Measurements from ENCODE around the gene KCNIP1.

Gene KCNIP1

GRCh38 chr5:170716396-170716795, 212.6 kb downstream of the KCNIP1 start:
- Histone ChIP-seq H3K27ac (ENCODE audit: low read depth in 2 of 2, low read length in 2 of 2) (no peak overlapping the region), H3K9me3 (ENCODE audit: control insufficient read depth in 2 of 2, low read length in 2 of 2) (no peaks in the 10 kb centered on the region), H3K9ac (ENCODE audit: low read depth in 1 of 2, low read length in 2 of 2) (no peak overlapping the region), H3K4me1 (ENCODE audit: control insufficient read depth in 2 of 2, insufficient read depth in 2 of 2, low read length in 2 of 2) (no peaks in the 10 kb centered on the region), H3K36me3 (ENCODE audit: control insufficient read depth in 2 of 2, insufficient read depth in 2 of 2, low read length in 2 of 2) (no peaks in the 10 kb centered on the region), H3K27me3 (ENCODE audit: control insufficient read depth in 2 of 2, insufficient read depth in 2 of 2, low read length in 2 of 2) (peaks cover 0 to 5% of the 10 kb centered on the region in 2 donors), H3K4me3 (ENCODE audit: low read length in 2 of 2) (no peak overlapping the region)

DNA sequence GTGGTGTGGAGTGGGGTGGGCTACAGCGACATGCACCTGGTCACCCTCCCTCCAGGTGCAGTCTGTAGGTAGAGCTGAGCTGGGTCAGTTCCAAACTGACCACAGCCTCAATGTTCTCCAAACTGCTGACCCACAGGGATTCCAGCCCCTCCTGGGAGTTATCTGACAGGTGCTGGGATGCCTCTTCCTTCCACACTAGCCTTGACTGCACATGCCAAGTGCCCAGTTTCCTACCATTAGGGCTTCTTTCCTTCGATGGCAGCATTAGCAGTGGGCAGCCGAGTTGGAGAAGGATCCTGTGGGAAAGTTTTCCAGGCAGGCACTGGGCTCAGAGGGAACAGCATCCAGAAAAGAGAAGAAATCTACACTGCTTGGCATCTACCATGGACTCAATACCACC, 215.7 kb downstream of the KCNIP1 start:
- no peak overlapping the region for H3K9ac ChIP-seq (ENCODE audit: low read depth in 1 of 2, low read length in 2 of 2)
- H3K27me3 ChIP-seq (ENCODE audit: control insufficient read depth in 2 of 2, insufficient read depth in 2 of 2, low read length in 2 of 2), result peaks cover 0 to 5% of the 10 kb centered on the region in 2 donors
- H3K27ac ChIP-seq (ENCODE audit: low read depth in 2 of 2, low read length in 2 of 2), result no peak overlapping the region
- H3K9me3 ChIP-seq (ENCODE audit: control insufficient read depth in 2 of 2, low read length in 2 of 2), result no peaks in the 10 kb centered on the region
- H3K4me3 ChIP-seq (ENCODE audit: low read length in 2 of 2), result no peak overlapping the region
- no peaks in the 10 kb centered on the region for H3K4me1 ChIP-seq (ENCODE audit: control insufficient read depth in 2 of 2, insufficient read depth in 2 of 2, low read length in 2 of 2)
- no peaks in the 10 kb centered on the region for H3K36me3 ChIP-seq (ENCODE audit: control insufficient read depth in 2 of 2, insufficient read depth in 2 of 2, low read length in 2 of 2)

DNA sequence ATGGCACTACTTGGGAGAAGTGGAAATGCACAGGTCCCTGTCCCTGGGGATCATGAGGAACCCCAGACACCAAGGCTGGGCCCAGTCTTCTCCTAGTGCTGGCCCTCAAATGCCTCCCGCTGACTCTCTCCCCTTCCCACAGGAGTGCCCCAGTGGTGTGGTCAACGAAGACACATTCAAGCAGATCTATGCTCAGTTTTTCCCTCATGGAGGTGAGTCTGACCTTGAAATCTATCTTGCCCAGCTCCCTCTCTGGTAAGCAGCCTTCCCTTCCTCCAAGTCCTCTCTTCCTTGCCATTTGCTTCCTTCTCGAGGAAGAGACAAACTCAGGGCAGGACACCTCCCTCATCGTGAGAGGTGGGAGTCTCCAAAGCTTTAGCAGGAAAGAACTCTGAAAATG, 216.4 kb downstream of the KCNIP1 start:
- H3K27ac ChIP-seq (ENCODE audit: low read depth in 2 of 2, low read length in 2 of 2), result no peak overlapping the region
- H3K9me3 ChIP-seq (ENCODE audit: control insufficient read depth in 2 of 2, low read length in 2 of 2), result no peaks in the 10 kb centered on the region
- no peaks in the 10 kb centered on the region for H3K4me1 ChIP-seq (ENCODE audit: control insufficient read depth in 2 of 2, insufficient read depth in 2 of 2, low read length in 2 of 2)
- H3K9ac ChIP-seq (ENCODE audit: low read depth in 1 of 2, low read length in 2 of 2), result no peak overlapping the region
- no peaks in the 10 kb centered on the region for H3K36me3 ChIP-seq (ENCODE audit: control insufficient read depth in 2 of 2, insufficient read depth in 2 of 2, low read length in 2 of 2)
- peaks cover 0 to 5% of the 10 kb centered on the region in 2 donors for H3K27me3 ChIP-seq (ENCODE audit: control insufficient read depth in 2 of 2, insufficient read depth in 2 of 2, low read length in 2 of 2)
- no peak overlapping the region for H3K4me3 ChIP-seq (ENCODE audit: low read length in 2 of 2)

DNA sequence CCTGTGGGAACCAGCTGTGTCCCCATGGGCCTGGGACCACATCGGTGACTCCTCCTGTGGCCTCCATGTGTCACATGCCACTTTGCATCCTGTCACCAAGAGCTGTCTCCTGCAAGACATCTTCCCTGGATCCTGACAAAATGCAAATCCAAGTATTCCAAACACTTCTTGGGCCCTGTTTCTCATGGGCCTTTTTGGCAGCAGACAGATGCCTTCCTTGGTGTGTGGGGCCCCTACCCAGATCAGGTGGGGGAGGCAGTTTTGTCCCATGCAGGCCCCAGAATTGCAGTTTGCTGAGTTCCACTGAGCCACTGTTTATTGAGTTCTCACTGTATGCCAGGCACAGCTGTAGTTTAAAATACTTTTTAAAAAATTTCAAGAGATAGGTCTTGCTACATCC, 217.2 kb downstream of the KCNIP1 start:
- Histone ChIP-seq H3K27ac (ENCODE audit: low read depth in 2 of 2, low read length in 2 of 2) (no peak overlapping the region), H3K36me3 (ENCODE audit: control insufficient read depth in 2 of 2, insufficient read depth in 2 of 2, low read length in 2 of 2) (no peaks in the 10 kb centered on the region), H3K9ac (ENCODE audit: low read depth in 1 of 2, low read length in 2 of 2) (no peak overlapping the region), H3K9me3 (ENCODE audit: control insufficient read depth in 2 of 2, low read length in 2 of 2) (no peaks in the 10 kb centered on the region), H3K4me3 (ENCODE audit: low read length in 2 of 2) (no peak overlapping the region), H3K27me3 (ENCODE audit: control insufficient read depth in 2 of 2, insufficient read depth in 2 of 2, low read length in 2 of 2) (peaks cover 0 to 5% of the 10 kb centered on the region in 2 donors), H3K4me1 (ENCODE audit: control insufficient read depth in 2 of 2, insufficient read depth in 2 of 2, low read length in 2 of 2) (no peaks in the 10 kb centered on the region)

GRCh38 chr5:170721681-170722080, 217.9 kb downstream of the KCNIP1 start:
- Histone ChIP-seq H3K9me3 (ENCODE audit: control insufficient read depth in 2 of 2, low read length in 2 of 2) (no peaks in the 10 kb centered on the region), H3K4me1 (ENCODE audit: control insufficient read depth in 2 of 2, insufficient read depth in 2 of 2, low read length in 2 of 2) (no peaks in the 10 kb centered on the region), H3K9ac (ENCODE audit: low read depth in 1 of 2, low read length in 2 of 2) (no peak overlapping the region), H3K27ac (ENCODE audit: low read depth in 2 of 2, low read length in 2 of 2) (no peak overlapping the region), H3K36me3 (ENCODE audit: control insufficient read depth in 2 of 2, insufficient read depth in 2 of 2, low read length in 2 of 2) (no peaks in the 10 kb centered on the region), H3K27me3 (ENCODE audit: control insufficient read depth in 2 of 2, insufficient read depth in 2 of 2, low read length in 2 of 2) (peaks cover 0 to 5% of the 10 kb centered on the region in 2 donors), H3K4me3 (ENCODE audit: low read length in 2 of 2) (no peak overlapping the region)

DNA sequence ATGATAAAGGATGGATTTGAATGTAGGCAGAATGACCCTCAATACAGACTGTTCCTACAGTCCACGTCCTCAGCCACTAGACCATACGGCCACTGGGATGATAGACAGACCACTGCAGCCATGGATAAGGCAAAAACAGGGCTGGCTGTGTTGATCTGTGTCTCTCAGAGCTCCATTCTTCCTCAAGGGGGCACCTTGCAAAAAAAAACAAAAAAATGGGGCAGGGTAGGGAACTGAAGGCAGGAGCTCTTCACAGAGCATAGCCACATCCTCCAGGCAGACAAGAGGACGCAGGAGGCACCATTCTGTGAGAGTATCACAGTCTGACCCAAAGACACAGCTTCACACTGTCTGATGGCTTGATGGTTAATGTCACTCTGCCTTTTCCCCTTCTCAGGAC, 218.5 kb downstream of the KCNIP1 start:
- peaks cover 0 to 5% of the 10 kb centered on the region in 2 donors for H3K27me3 ChIP-seq (ENCODE audit: control insufficient read depth in 2 of 2, insufficient read depth in 2 of 2, low read length in 2 of 2)
- H3K36me3 ChIP-seq (ENCODE audit: control insufficient read depth in 2 of 2, insufficient read depth in 2 of 2, low read length in 2 of 2), result no peaks in the 10 kb centered on the region
- no peak overlapping the region for H3K4me3 ChIP-seq (ENCODE audit: low read length in 2 of 2)
- H3K27ac ChIP-seq (ENCODE audit: low read depth in 2 of 2, low read length in 2 of 2), result no peak overlapping the region
- H3K9me3 ChIP-seq (ENCODE audit: control insufficient read depth in 2 of 2, low read length in 2 of 2), result no peaks in the 10 kb centered on the region
- H3K9ac ChIP-seq (ENCODE audit: low read depth in 1 of 2, low read length in 2 of 2), result no peak overlapping the region
- H3K4me1 ChIP-seq (ENCODE audit: control insufficient read depth in 2 of 2, insufficient read depth in 2 of 2, low read length in 2 of 2), result no peaks in the 10 kb centered on the region

DNA sequence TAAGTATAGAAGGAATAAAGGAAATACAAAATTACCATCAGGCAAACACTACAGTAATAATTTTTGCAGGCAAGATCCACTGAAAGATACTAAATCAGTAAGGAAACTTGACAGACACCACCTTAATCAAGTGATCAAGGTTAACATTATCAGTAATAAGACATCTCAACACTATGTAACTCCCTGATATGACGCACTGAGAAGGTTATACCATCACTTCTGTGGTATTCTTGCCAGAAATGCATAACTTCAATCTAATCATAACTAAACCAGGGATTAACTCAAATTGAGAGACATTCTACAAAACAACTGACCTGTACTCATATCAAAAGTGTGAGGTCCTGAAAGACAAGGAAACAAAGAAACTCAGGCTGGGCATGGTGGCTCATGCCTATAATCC, 227.2 kb downstream of the KCNIP1 start:
- no peak overlapping the region for H3K9ac ChIP-seq (ENCODE audit: low read depth in 1 of 2, low read length in 2 of 2)
- no peak overlapping the region for H3K27ac ChIP-seq (ENCODE audit: low read depth in 2 of 2, low read length in 2 of 2)
- peaks cover 0 to 2% of the 10 kb centered on the region in 2 donors for H3K27me3 ChIP-seq (ENCODE audit: control insufficient read depth in 2 of 2, insufficient read depth in 2 of 2, low read length in 2 of 2)
- H3K4me1 ChIP-seq (ENCODE audit: control insufficient read depth in 2 of 2, insufficient read depth in 2 of 2, low read length in 2 of 2), result no peaks in the 10 kb centered on the region
- no peaks in the 10 kb centered on the region for H3K36me3 ChIP-seq (ENCODE audit: control insufficient read depth in 2 of 2, insufficient read depth in 2 of 2, low read length in 2 of 2)
- peaks cover 0 to 2% of the 10 kb centered on the region in 2 donors for H3K9me3 ChIP-seq (ENCODE audit: control insufficient read depth in 2 of 2, low read length in 2 of 2)
- no peak overlapping the region for H3K4me3 ChIP-seq (ENCODE audit: low read length in 2 of 2)

DNA sequence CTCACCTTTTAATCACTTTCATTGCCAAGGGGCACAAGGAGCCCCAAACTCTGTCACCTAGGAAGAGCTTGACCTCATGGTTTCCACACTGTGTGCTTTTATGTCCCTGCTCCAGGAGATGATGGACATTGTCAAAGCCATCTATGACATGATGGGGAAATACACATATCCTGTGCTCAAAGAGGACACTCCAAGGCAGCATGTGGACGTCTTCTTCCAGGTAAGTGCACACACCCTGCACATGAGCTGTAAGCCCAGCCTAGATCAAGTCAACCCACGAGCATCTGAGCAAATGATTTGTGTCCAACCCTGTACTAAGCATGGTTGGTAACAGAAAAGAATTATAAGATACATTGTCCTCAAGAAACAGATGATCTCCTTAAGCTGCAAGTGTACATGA, 228.9 kb downstream of the KCNIP1 start:
- no peak overlapping the region for H3K9ac ChIP-seq (ENCODE audit: low read depth in 1 of 2, low read length in 2 of 2)
- H3K4me3 ChIP-seq (ENCODE audit: low read length in 2 of 2), result no peak overlapping the region
- H3K27ac ChIP-seq (ENCODE audit: low read depth in 2 of 2, low read length in 2 of 2), result no peak overlapping the region
- H3K36me3 ChIP-seq (ENCODE audit: control insufficient read depth in 2 of 2, insufficient read depth in 2 of 2, low read length in 2 of 2), result no peaks in the 10 kb centered on the region
- H3K27me3 ChIP-seq (ENCODE audit: control insufficient read depth in 2 of 2, insufficient read depth in 2 of 2, low read length in 2 of 2), result peaks cover 0 to 4% of the 10 kb centered on the region in 2 donors
- H3K4me1 ChIP-seq (ENCODE audit: control insufficient read depth in 2 of 2, insufficient read depth in 2 of 2, low read length in 2 of 2), result no peaks in the 10 kb centered on the region
- peaks cover 0 to 2% of the 10 kb centered on the region in 2 donors for H3K9me3 ChIP-seq (ENCODE audit: control insufficient read depth in 2 of 2, low read length in 2 of 2)

GRCh38 chr5:170736966-170737365, 233.1 kb downstream of the KCNIP1 start:
- no peaks in the 10 kb centered on the region for H3K4me1 ChIP-seq (ENCODE audit: control insufficient read depth in 2 of 2, insufficient read depth in 2 of 2, low read length in 2 of 2)
- no peaks in the 10 kb centered on the region for H3K36me3 ChIP-seq (ENCODE audit: control insufficient read depth in 2 of 2, insufficient read depth in 2 of 2, low read length in 2 of 2)
- H3K27me3 ChIP-seq (ENCODE audit: control insufficient read depth in 2 of 2, insufficient read depth in 2 of 2, low read length in 2 of 2), result peaks cover 0 to 4% of the 10 kb centered on the region in 2 donors
- peaks cover 0 to 2% of the 10 kb centered on the region in 2 donors for H3K9me3 ChIP-seq (ENCODE audit: control insufficient read depth in 2 of 2, low read length in 2 of 2)
- H3K4me3 ChIP-seq (ENCODE audit: low read length in 2 of 2), result no peak overlapping the region
- no peak overlapping the region for H3K27ac ChIP-seq (ENCODE audit: low read depth in 2 of 2, low read length in 2 of 2)
- no peak overlapping the region for H3K9ac ChIP-seq (ENCODE audit: low read depth in 1 of 2, low read length in 2 of 2)

GRCh38 chr5:170737591-170737990, 233.8 kb downstream of the KCNIP1 start:
- Histone ChIP-seq H3K27ac (ENCODE audit: low read depth in 2 of 2, low read length in 2 of 2) (no peak overlapping the region), H3K9me3 (ENCODE audit: control insufficient read depth in 2 of 2, low read length in 2 of 2) (peaks cover 0 to 2% of the 10 kb centered on the region in 2 donors), H3K4me1 (ENCODE audit: control insufficient read depth in 2 of 2, insufficient read depth in 2 of 2, low read length in 2 of 2) (no peaks in the 10 kb centered on the region), H3K4me3 (ENCODE audit: low read length in 2 of 2) (no peak overlapping the region), H3K9ac (ENCODE audit: low read depth in 1 of 2, low read length in 2 of 2) (no peak overlapping the region), H3K36me3 (ENCODE audit: control insufficient read depth in 2 of 2, insufficient read depth in 2 of 2, low read length in 2 of 2) (no peaks in the 10 kb centered on the region), H3K27me3 (ENCODE audit: control insufficient read depth in 2 of 2, insufficient read depth in 2 of 2, low read length in 2 of 2) (peaks cover 0 to 4% of the 10 kb centered on the region in 2 donors)

- peaks cover 0 to 2% of the 10 kb centered on the region in 2 donors for H3K9me3 ChIP-seq (ENCODE audit: control insufficient read depth in 2 of 2, low read length in 2 of 2)
- peaks cover 0 to 4% of the 10 kb centered on the region in 2 donors for H3K27me3 ChIP-seq (ENCODE audit: control insufficient read depth in 2 of 2, insufficient read depth in 2 of 2, low read length in 2 of 2)
- H3K4me1 ChIP-seq (ENCODE audit: control insufficient read depth in 2 of 2, insufficient read depth in 2 of 2, low read length in 2 of 2), result no peaks in the 10 kb centered on the region
- H3K36me3 ChIP-seq (ENCODE audit: control insufficient read depth in 2 of 2, insufficient read depth in 2 of 2, low read length in 2 of 2), result no peaks in the 10 kb centered on the region
- H3K4me3 ChIP-seq (ENCODE audit: low read length in 2 of 2), result no peak overlapping the region
- H3K27ac ChIP-seq (ENCODE audit: low read depth in 2 of 2, low read length in 2 of 2), result no peak overlapping the region
- H3K9ac ChIP-seq (ENCODE audit: low read depth in 1 of 2, low read length in 2 of 2), result no peak overlapping the region
Measured at GRCh38 chr5:170738840-170739239, 235.0 kb downstream of the KCNIP1 start.

Data from mucosa of rectum (tissue), 2 donors.